DND-41 (cell line): ENCODE measurements around the gene SNAPC3.
A peak's percentile ranks its signal among the peaks of the same experiment; 100 is the strongest.

ENCODE experiments used
- ATAC-seq: fragments of 200-7000 bp; cut with Tn5 transposase; 3 replicates; pipeline ENCODE4 v1.9.1; 2021; ENCODE audit warnings: low read depth; ENCODE audit not compliant: insufficient read depth
- DNase-seq: peaks from one replicate; pipeline ENCODE4 v3.0.0-alpha.2; 2020
- H2AFZ ChIP-seq: 2 replicates; pipeline ENCODE4 v1.6.0; 2012; ENCODE audit warnings: low read depth, low read length
- H3K27ac ChIP-seq: 2 replicates; pipeline ENCODE4 v1.5.1; 2012; ENCODE audit warnings: low read length, inconsistent platforms
- H3K27me3 ChIP-seq: fragments of 200-600 bp; sonication (generic); 2 replicates; pipeline ENCODE4 v1.6.0; 2012; ENCODE audit warnings: low read length, mild to moderate bottlenecking, inconsistent platforms; ENCODE audit not compliant: insufficient read depth, poor library complexity
- H3K36me3 ChIP-seq: 2 replicates; pipeline ENCODE4 v1.5.1; 2012; ENCODE audit warnings: low read length, inconsistent platforms; ENCODE audit not compliant: insufficient read depth
- H3K4me1 ChIP-seq: 2 replicates; pipeline ENCODE4 v1.5.1; 2012; ENCODE audit warnings: mild to moderate bottlenecking, low read length; ENCODE audit not compliant: insufficient read depth
- H3K4me2 ChIP-seq: 2 replicates; pipeline ENCODE4 v1.6.0; 2012; ENCODE audit warnings: mild to moderate bottlenecking, moderate library complexity, low read length, inconsistent platforms; ENCODE audit not compliant: insufficient read depth
- H3K4me3 ChIP-seq, 2 experiments: fragments of 200-600 bp in 1 of 2; shearing (Covaris generic) in 1 of 2; 2 replicates each; pipeline ENCODE4 v1.5.1; 2012 to 2016; ENCODE audit warnings: inconsistent platforms in 2 of 2, low read length in 2 of 2, mild to moderate bottlenecking in 2 of 2, low read depth in 1 of 2, moderate library complexity in 1 of 2
- H3K79me2 ChIP-seq: 2 replicates; pipeline ENCODE4 v1.6.0; 2012; ENCODE audit warnings: low read length, inconsistent platforms; ENCODE audit not compliant: insufficient read depth
- H3K9ac ChIP-seq: 2 replicates; pipeline ENCODE4 v1.6.0; 2012; ENCODE audit warnings: low read depth, mild to moderate bottlenecking, inconsistent platforms, low read length, moderate library complexity
- H3K9me3 ChIP-seq: 2 replicates; pipeline ENCODE4 v1.5.1; 2012; ENCODE audit warnings: low read length, moderate library complexity, mild to moderate bottlenecking, inconsistent platforms; ENCODE audit not compliant: insufficient read depth, severe bottlenecking
- H4K20me1 ChIP-seq: 2 replicates; pipeline ENCODE4 v1.6.0; 2012; ENCODE audit warnings: low read length; ENCODE audit not compliant: insufficient read depth
- EZH2 ChIP-seq: IDR thresholded peaks from 3 replicates; pipeline ENCODE4 v1.6.1; 2012; ENCODE audit warnings: borderline replicate concordance, low read depth, mild to moderate bottlenecking, moderate library complexity, low read length, inconsistent platforms; ENCODE audit not compliant: severe bottlenecking
- TF ChIP-seq, protein P1 (sequence below): IDR thresholded peaks from 2 replicates; pipeline ENCODE4 v1.5.1; 2012; ENCODE audit warnings: borderline replicate concordance, low read length, moderate library complexity, mild to moderate bottlenecking; ENCODE audit not compliant: poor library complexity, severe bottlenecking; ENCODE audit errors: extremely low read depth

Gene SNAPC3

DNA sequence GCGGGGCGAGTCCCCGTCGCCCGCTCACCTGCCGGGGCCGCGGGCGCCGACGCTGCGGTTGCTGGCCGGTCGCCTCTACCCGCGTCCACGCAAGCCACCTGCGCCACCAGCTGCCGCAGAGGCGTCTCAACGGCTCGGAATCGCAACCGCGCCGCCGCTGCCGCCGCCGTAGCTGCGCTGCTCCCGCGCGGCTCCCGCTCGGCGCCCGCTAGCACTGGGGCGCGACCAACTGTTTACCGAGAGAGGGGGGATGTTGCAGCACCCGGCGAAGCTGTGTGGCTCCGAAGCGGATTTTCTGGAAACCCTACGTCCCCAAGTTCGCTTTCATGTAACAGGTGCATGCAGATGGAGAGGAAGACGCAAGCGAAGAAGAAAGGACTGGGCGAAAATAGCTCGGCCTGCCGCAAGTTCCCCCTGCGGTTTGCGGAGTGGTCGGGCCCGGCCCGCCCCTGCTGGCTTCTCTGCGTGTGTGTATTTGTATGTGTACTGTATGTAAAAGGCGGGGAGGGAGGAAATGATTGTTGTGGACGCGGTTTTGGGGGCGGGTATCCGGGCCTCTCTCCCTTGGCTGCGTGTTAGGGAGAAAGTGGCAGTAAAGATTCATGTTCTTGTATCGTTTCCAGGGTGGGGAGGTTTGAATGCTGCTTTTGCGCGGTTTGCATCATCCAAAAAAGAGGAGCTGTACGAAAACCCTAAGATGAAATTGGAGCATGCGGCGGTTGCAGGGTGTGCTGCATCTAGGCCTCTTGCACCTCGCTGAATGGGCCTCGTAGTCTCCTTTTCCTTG is 88.3 kb downstream of the SNAPC3 start, which contains the start of gene PSIP1:
Gene PSIP1 (minus strand): TSS at position 182 of the 787 bp plus-strand sequence. CDS start 782 bp downstream, outside the sequence.
- Histone ChIP-seq H3K79me2 (peaks cover 48% of the 10 kb centered on the region), H3K9me3 (no peaks in the 10 kb centered on the region), H3K4me1 (peaks cover 51% of the 10 kb centered on the region), H3K36me3 (peaks cover 36% of the 10 kb centered on the region), H3K4me3 (peak within 1 kb of the TSS; percentile 75 to 84), H3K4me2 (peak within 1 kb of the TSS; percentile 73), H3K27me3 (no peaks in the 10 kb centered on the region), H2AFZ (peak within 1 kb of the TSS; percentile 78), H3K27ac (peak within 1 kb of the TSS; percentile 94), H4K20me1 (peaks cover 34% of the 10 kb centered on the region; the same call in 1 of the 2 replicates), H3K9ac (peak within 1 kb of the TSS; percentile 98)
- TF ChIP-seq EZH2, result no peak
- TF ChIP-seq, protein P1, sequence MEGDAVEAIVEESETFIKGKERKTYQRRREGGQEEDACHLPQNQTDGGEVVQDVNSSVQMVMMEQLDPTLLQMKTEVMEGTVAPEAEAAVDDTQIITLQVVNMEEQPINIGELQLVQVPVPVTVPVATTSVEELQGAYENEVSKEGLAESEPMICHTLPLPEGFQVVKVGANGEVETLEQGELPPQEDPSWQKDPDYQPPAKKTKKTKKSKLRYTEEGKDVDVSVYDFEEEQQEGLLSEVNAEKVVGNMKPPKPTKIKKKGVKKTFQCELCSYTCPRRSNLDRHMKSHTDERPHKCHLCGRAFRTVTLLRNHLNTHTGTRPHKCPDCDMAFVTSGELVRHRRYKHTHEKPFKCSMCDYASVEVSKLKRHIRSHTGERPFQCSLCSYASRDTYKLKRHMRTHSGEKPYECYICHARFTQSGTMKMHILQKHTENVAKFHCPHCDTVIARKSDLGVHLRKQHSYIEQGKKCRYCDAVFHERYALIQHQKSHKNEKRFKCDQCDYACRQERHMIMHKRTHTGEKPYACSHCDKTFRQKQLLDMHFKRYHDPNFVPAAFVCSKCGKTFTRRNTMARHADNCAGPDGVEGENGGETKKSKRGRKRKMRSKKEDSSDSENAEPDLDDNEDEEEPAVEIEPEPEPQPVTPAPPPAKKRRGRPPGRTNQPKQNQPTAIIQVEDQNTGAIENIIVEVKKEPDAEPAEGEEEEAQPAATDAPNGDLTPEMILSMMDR, result no peak
- DNase-seq (peak; percentile 94), ATAC-seq (peak; percentile 82)
